Endothelial cell of umbilical vein (primary cell): ENCODE measurements around the gene MSANTD2. TPM values are rescaled to one million over a fixed set of nuclear protein-coding genes. Genes with fewer than 3 reads are reported as not detected.

Experiments used
- BruUV-seq: library from RNA; stranded (reverse); fragments of 400-500 nt; replicated peaks from 2 replicates; lab custom pipeline; 2021; lab: Mats Ljungman, UMichigan
- CTCF ChIA-PET: fragments of 300-600, 350-600 bp; sonication (Branson Sonifier 250); formaldehyde crosslinking; loops from one replicate; lab custom pipeline; 2021; ENCODE audit warnings: antibody characterized with exemption, inconsistent platforms; lab: Charles Lee
- POLR2A ChIA-PET: fragments of 300-600, 350-600 bp; sonication (Branson Sonifier 250); formaldehyde crosslinking; loops from one replicate; lab custom pipeline; 2021; ENCODE audit warnings: antibody characterized with exemption, inconsistent platforms; lab: Charles Lee
- DNase-seq: peaks from one replicate; pipeline ENCODE4 v3.0.0-alpha.2; 2011; ENCODE audit warnings: low read depth, low spot score
- FAIRE-seq: peaks from 2 replicates; lab custom pipeline; 2011; peaks lifted over from hg19 to GRCh38; lab: Jason Lieb, UNC
- H2AFZ ChIP-seq: 2 replicates; pipeline ENCODE4 v1.6.0; 2012; ENCODE audit warnings: low read depth, low read length, control low read depth, inconsistent platforms
- H3K27ac ChIP-seq: 2 replicates; pipeline ENCODE4 v1.5.1; 2011; ENCODE audit warnings: low read depth, mild to moderate bottlenecking, control low read depth, low read length, moderate library complexity; ENCODE audit not compliant: insufficient read depth
- H3K27me3 ChIP-seq, 2 experiments: 2 replicates each; pipeline versions ENCODE4 v1.6.0 to v1.6.1; 2011; ENCODE audit warnings: low read length in 2 of 2, mixed read lengths in 1 of 2; ENCODE audit not compliant: control insufficient read depth in 2 of 2, insufficient read depth in 2 of 2
- H3K36me3 ChIP-seq, 2 experiments: 2 replicates in 1 of 2; 3 replicates in 1 of 2; pipeline ENCODE4 v1.5.1; 2011; ENCODE audit warnings: low read length in 2 of 2, mild to moderate bottlenecking in 1 of 2, moderate library complexity in 1 of 2; ENCODE audit not compliant: control insufficient read depth in 2 of 2, insufficient read depth in 2 of 2; ENCODE audit errors: extremely low read depth in 1 of 2
- H3K4me1 ChIP-seq: 3 replicates; pipeline ENCODE4 v1.5.1; 2011; ENCODE audit warnings: mild to moderate bottlenecking, low read length; ENCODE audit not compliant: control insufficient read depth, insufficient read depth; ENCODE audit errors: extremely low read depth
- H3K4me2 ChIP-seq: 2 replicates; pipeline ENCODE4 v1.6.1; 2011; ENCODE audit warnings: low read length, control low read depth, mixed read lengths; ENCODE audit not compliant: insufficient read depth
- H3K4me3 ChIP-seq, 3 experiments: fragments of 200-600 bp in 1 of 3; sonication (generic), shearing (Covaris generic) in 1 of 3; replicated peaks in 1 of 3; 2 replicates each; pipeline ENCODE4 v1.5.1; 2011 to 2016; ENCODE audit warnings: control low read depth in 3 of 3, low read length in 3 of 3, mild to moderate bottlenecking in 2 of 3, inconsistent platforms in 1 of 3, low read depth in 1 of 3, moderate library complexity in 1 of 3; ENCODE audit not compliant: insufficient read depth in 1 of 3
- H3K79me2 ChIP-seq: 2 replicates; pipeline ENCODE4 v1.6.0; 2012; ENCODE audit warnings: low read length, inconsistent platforms; ENCODE audit not compliant: control insufficient read depth, insufficient read depth
- H3K9ac ChIP-seq: replicated peaks from 2 replicates; pipeline ENCODE3; 2011; ENCODE audit warnings: low read length, control low read depth; ENCODE audit not compliant: insufficient read depth; ENCODE audit errors: extremely low read depth
- H3K9me1 ChIP-seq: replicated peaks from 3 replicates; pipeline ENCODE4 v1.6.0; 2011; ENCODE audit warnings: mild to moderate bottlenecking, low read length; ENCODE audit not compliant: control insufficient read depth, insufficient read depth; ENCODE audit errors: extremely low read depth
- H3K9me3 ChIP-seq: replicated peaks from 2 replicates; pipeline ENCODE4 v1.5.1; 2012; ENCODE audit warnings: low read length, inconsistent platforms; ENCODE audit not compliant: control insufficient read depth, insufficient read depth
- H4K20me1 ChIP-seq: replicated peaks from 2 replicates; pipeline ENCODE3; 2011; ENCODE audit warnings: mild to moderate bottlenecking, low read length; ENCODE audit not compliant: control insufficient read depth, insufficient read depth; ENCODE audit errors: extremely low read depth
- CTCF ChIP-seq, 2 donors: IDR thresholded peaks; 1 replicate in 1 of 2; 2 replicates in 1 of 2; pipeline ENCODE4 v1.5.1; 2011; ENCODE audit warnings: low read length in 2 of 2, mild to moderate bottlenecking in 2 of 2, moderate library complexity in 2 of 2, control low read depth in 1 of 2, inconsistent platforms in 1 of 2, low read depth in 1 of 2; ENCODE audit not compliant: insufficient read depth in 1 of 2; ENCODE audit errors: extremely low read depth in 1 of 2
- EZH2 ChIP-seq: IDR thresholded peaks from 2 replicates; pipeline ENCODE4 v1.6.1; 2012; ENCODE audit warnings: borderline replicate concordance, low read depth, mild to moderate bottlenecking, moderate library complexity, low read length, inconsistent platforms; ENCODE audit not compliant: severe bottlenecking
- FOS ChIP-seq: IDR thresholded peaks from 2 replicates; pipeline ENCODE4 v1.6.1; 2011; ENCODE audit warnings: mild to moderate bottlenecking, low read length, moderate library complexity, borderline replicate concordance; ENCODE audit not compliant: insufficient read depth
- GATA2 ChIP-seq: IDR thresholded peaks from 2 replicates; pipeline ENCODE4 v1.7.0; 2011; ENCODE audit warnings: low read depth, mild to moderate bottlenecking, moderate library complexity, mixed read lengths, low read length; ENCODE audit not compliant: insufficient read length, insufficient read depth
- JUN ChIP-seq: IDR thresholded peaks from 2 replicates; pipeline ENCODE4 v1.6.1; 2011; ENCODE audit warnings: borderline replicate concordance, low read depth; ENCODE audit not compliant: insufficient read length, insufficient read depth
- MAX ChIP-seq: IDR thresholded peaks from 2 replicates; pipeline ENCODE4 v1.6.1; 2011; ENCODE audit not compliant: insufficient read depth, insufficient read length
- MYC ChIP-seq: IDR thresholded peaks from one replicate; pipeline ENCODE4 v1.6.1; 2011; ENCODE audit warnings: mild to moderate bottlenecking, low read depth, low read length
- POLR2A ChIP-seq: IDR thresholded peaks from 2 replicates; pipeline ENCODE4 v1.6.1; 2012; ENCODE audit warnings: low read depth, mild to moderate bottlenecking, control low read depth, low read length
- POLR2AphosphoS5 ChIP-seq: IDR thresholded peaks from 2 replicates; pipeline ENCODE4 v1.6.1; 2012; ENCODE audit warnings: low read depth, mild to moderate bottlenecking, control low read depth, low read length, moderate library complexity; ENCODE audit not compliant: insufficient read depth
- dilution Hi-C: fragments of 300-500 bp; cut with MboI; formaldehyde crosslinking; loops from one replicate; pipeline ENCODE4 v1.15.0; 2019; ENCODE audit warnings: low sequenced_read_pairs; ENCODE audit not compliant: extremely low pct_ligation_motif_present
- intact Hi-C: fragments of 100-400 bp; cut with micrococcal nuclease; formaldehyde crosslinking; loops from one replicate; pipeline ENCODE4 v1.10.0; 2022
- polyA plus RNA-seq, 4 experiments: library from polyadenylated mRNA; depleted of rRNA in 3 of 4; stranded (reverse) in 3 of 4; unstranded in 1 of 4; fragments of >200 nt; gene quantifications; 2 replicates each; pipeline versions ENCODE4 v1.2.1 to v1.2.3, GENCODE V29; 2011 to 2012; ENCODE audit warnings: missing spikeins in 1 of 4
- total RNA-seq: library from RNA; stranded (reverse); gene quantifications from 2 replicates; pipeline ENCODE4 v1.2.3, GENCODE V29; 2021

Gene MSANTD2
- total and polyA plus RNA-seq, 2 donors (not counting 3 experiments of a cell fraction or from before 2014, with no cell fraction given), result 5.5 to 23.2 TPM

- DNase-seq (no peak), FAIRE-seq (no peak)
- no peak overlapping the region for H3K9ac ChIP-seq
- POLR2A ChIA-PET, result no interaction called here
- no peaks in the 10 kb centered on the region for H4K20me1 ChIP-seq
- BruUV-seq, result no TSS peak
- H3K27ac ChIP-seq, result no peak overlapping the region
- TF ChIP-seq CTCF (IDR thresholded peaks at IDR 0.05; ENCODE audit: extremely low read depth in 1 of 2, insufficient read depth in 1 of 2, low read depth in 1 of 2, low read length in 2 of 2) (peak in 1 of 2 donors; percentile 26), EZH2 (no peak)
- H3K27me3 ChIP-seq, result no peaks in the 10 kb centered on the region
- dilution Hi-C loops (no loop called here), intact Hi-C loops (loop anchor here (1.0 to 2.0 kb wide), 2 partner anchors 8 to 15 kb away; partner anchors contain the start of gene ESAM)
- H3K4me1 ChIP-seq, result no peaks in the 10 kb centered on the region
- H3K9me1 ChIP-seq, result no peaks in the 10 kb centered on the region
- no peak overlapping the region for H2AFZ ChIP-seq
- no peak overlapping the region for H3K4me2 ChIP-seq
- no peaks in the 10 kb centered on the region for H3K9me3 ChIP-seq
- CTCF ChIA-PET, result interaction anchor here (0.6 to 4.2 kb wide), 22 partner anchors 10 to 134 kb away, joined by 3 to 52 read pairs (median 6); partner anchors contain the start of gene ESAM
- H3K4me3 ChIP-seq, result no peak overlapping the region
- H3K79me2 ChIP-seq, result peaks cover 31% of the 10 kb centered on the region
- no peaks in the 10 kb centered on the region for H3K36me3 ChIP-seq
Measured at GRCh38 chr11:124778281-124778680, 21.9 kb downstream of the MSANTD2 start.

GRCh38 chr11:124776865-124777645 lies 23.2 kb downstream of the MSANTD2 start:
- DNase-seq (no peak), FAIRE-seq (no peak)
- H3K4me2 ChIP-seq, result no peak overlapping the region
- no peak overlapping the region for H3K4me3 ChIP-seq
- no peaks in the 10 kb centered on the region for H3K27me3 ChIP-seq
- no TSS peak for BruUV-seq
- H2AFZ ChIP-seq, result no peak overlapping the region
- intact Hi-C loops, result no loop called here
- TF ChIP-seq MYC (no peak), MAX (no peak), POLR2A (no peak), POLR2AphosphoS5 (no peak), JUN (no peak), CTCF (IDR thresholded peaks at IDR 0.05; ENCODE audit: extremely low read depth in 1 of 2, insufficient read depth in 1 of 2, low read depth in 1 of 2, low read length in 2 of 2) (no peak), FOS (no peak), GATA2 (no peak), EZH2 (no peak)
- no peak overlapping the region for H3K27ac ChIP-seq
- H3K9ac ChIP-seq, result no peak overlapping the region
- CTCF ChIA-PET, result interaction anchor here (3.1 to 4.2 kb wide), 4 partner anchors 8 to 107 kb away, joined by 27 to 52 read pairs (median 45); partner anchors contain the start of gene ESAM
- no peaks in the 10 kb centered on the region for H3K9me3 ChIP-seq
- H3K4me1 ChIP-seq, result no peaks in the 10 kb centered on the region
- dilution Hi-C loops, result no loop called here
- peaks cover 29% of the 10 kb centered on the region for H3K79me2 ChIP-seq
- POLR2A ChIA-PET, result no interaction called here
- H4K20me1 ChIP-seq, result no peaks in the 10 kb centered on the region
- no peaks in the 10 kb centered on the region for H3K9me1 ChIP-seq
- H3K36me3 ChIP-seq, result no peaks in the 10 kb centered on the region
